Activated T-cell treated with anti-CD3 and anti-CD28 coated beads for 1 hour (primary cell): ENCODE results near the gene BCAM.
"Not testable (repeated sequence)": the region's sequence is repeated elsewhere in the genome, so short reads cannot be mapped to it uniquely, and the experiment has no call there.

Experiments used
- DNase-seq: peaks from one replicate; pipeline ENCODE4 v3.0.0-alpha.2; 2020; ENCODE audit warnings: low read depth

The BCAM gene

DNA sequence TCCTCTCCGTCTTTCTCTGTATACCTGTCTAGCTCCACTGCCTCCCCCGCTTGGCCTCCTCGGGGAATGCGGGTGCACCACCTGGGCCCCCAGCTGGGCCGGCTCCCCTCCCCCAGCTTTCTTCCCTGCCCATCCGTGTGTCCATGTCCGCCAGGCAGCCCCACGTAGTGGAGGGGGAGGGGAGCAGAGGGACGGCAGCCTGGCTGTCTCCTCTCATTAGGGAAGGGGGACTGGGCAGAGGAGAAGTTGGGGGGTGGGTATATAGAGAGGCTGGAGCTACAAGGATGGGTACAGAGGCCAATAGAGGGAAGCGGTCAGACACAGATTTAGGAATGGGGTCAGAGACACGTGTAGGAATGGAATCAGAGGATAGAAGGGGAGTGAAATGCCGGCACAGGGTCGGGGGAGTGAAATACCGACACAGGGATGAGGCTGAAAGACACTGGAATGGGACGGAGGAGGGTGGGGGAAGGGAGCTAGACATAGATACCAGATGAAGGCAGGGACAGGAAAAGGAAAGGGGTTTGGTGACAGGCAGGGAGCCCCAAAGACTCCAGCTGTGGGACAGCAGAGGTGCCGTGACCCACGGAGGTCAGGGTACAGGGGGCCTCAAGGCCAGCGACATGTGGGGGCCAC is 40.0 kb downstream of the BCAM start:
- DNase-seq = no peak

DNA sequence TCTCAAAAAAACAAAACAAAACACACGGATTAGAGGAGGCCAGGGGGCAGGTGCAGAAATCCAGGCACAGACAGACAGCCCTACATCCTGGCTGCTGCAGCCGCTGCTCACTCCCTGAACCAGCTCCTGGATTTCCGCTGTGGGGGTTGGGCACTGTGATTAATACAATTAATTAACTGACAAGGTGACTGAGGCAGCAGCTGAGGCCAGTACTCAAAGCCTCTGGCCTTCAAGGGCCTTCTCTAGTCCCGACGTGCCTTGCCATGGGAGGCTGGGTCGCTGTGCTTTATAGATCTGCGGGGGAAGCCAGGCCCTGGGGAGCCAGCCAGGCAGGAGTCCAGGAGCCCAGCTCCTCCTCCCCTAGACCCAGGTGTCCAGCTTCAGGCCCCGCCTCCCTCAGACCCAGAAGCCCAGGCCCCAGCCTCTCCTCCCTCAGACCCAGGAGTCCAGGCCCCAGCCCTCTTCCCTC is 41.8 kb downstream of the BCAM start:
- no peak for DNase-seq

DNA sequence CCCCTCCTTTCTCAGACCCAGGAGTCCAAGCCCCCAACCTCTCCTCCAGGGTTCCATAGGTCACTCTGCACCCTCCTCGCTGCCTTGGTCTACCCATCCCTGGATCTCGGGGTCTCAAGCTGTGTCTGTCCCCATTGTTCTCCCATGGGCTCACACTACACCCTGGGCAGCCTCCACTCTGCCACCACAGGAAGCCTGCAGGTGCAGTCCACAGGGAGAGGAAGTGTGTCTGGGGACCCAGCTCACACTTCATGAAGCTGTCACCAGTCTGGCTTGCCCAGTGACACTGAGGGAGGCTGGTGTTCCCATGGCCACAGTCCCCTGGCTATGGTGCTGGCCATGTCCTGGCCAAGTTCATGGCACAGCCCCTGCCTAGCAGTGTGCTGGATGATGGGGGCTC is 42.5 kb downstream of the BCAM start:
- DNase-seq = no peak

DNA sequence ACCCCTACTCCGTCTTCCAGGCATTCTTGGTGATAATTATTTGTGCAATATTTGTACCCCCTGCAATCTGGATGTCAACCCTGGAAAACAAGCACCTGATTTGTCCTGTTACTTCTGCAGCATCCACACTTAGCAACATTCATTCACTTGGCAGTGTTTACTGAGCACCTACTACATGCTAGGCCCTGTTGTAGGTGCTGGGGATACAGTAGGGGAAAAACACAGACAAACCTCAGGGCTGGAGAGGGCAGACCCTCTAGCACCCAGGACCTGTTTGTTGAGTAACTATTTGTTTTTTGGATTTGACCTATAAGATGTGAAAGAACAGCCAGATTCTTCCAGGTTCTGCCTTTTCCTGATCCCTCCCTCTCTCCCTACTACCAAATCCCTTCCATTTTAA is 46.7 kb downstream of the BCAM start:
- no peak for DNase-seq

DNA sequence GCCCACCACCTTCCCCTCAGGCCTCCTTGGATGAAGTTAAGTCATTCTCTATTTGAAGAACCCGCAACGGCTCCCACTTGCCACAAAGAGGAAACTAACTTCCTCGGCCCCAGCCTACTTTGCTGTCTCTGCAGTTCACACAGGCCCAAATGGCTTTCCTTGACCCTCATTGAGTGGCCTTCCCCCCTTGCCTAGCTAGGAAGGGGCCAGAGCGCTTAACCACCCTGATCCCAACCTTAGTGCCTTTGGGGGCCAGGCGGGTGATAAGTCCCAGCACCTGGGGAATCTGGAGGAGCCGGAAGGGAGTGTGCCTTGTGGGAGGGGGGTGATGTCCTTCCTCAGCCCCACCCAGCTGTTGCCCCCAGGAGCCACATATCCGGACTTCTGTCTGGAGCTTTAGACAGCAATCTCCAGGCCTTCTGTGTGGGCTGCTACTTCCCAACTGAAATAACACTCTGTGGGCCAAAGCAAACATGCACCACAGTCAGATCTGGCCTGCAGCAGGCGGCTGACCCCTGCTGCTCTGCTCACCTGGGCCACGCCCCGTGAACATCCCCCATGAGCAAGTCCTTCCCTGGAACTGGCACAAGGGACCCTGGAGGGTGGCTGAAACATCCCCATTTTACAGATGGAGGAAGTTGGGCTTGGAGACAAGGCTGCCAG is 47.6 kb downstream of the BCAM start:
- no peak for DNase-seq

DNA sequence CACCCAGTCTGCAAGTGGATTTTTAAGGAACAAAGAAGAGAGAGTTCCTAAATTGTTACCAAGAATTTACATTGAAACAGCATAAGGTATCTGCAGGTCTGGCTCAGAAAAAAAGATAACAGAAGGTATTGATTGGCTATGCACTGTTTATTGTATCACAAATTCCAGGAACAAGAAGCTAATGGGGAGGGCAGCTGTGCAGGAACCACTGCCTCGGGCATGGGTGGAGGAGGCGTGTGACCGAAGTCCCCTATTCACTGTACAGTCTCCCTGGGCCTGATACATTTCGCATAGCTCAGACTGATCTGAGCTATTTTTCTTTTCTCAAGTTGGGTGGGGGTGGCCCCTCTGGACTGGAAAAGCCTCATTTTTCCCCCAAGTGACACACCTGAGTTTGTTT is 48.9 kb downstream of the BCAM start:
- DNase-seq = no peak

DNA sequence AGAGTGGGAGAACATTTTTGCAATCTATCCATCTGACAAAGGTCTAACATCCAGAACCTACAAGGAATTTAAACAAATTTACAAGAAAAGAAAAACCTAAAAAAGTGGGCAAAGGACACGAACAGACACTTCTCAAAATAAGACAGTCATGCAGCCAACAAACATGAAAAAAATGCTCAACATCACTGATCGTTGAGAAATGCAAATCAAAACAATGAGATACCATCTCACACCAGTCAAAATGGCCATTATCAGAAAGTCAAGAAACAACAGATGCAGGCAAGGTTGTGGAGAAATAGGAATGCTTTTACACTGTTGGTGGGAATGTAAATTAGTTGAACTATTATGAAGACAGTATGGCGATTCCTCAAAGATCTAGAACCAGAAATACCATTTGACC is 52.7 kb downstream of the BCAM start:
- not testable (repeated sequence) for DNase-seq

DNA sequence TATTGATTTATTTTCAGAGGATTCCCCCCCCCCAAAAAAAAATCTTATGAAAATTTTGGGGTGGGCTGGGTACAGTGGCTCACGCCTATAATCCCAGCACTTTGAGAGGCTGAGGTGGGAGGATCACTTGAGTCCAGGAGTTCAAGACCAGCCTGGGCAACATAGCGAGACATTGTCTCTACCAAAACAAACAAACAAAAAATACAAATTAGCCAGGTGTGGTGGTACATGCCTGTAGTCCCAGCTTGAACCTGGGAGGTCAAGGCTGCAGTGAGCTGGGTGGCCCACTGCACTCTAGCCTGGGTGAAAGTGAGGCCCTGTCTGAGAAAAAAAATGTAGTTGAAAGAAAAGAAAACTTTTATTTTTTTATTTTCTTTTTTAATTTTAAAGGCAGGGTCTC is 55.1 kb downstream of the BCAM start:
- DNase-seq = no peak

DNA sequence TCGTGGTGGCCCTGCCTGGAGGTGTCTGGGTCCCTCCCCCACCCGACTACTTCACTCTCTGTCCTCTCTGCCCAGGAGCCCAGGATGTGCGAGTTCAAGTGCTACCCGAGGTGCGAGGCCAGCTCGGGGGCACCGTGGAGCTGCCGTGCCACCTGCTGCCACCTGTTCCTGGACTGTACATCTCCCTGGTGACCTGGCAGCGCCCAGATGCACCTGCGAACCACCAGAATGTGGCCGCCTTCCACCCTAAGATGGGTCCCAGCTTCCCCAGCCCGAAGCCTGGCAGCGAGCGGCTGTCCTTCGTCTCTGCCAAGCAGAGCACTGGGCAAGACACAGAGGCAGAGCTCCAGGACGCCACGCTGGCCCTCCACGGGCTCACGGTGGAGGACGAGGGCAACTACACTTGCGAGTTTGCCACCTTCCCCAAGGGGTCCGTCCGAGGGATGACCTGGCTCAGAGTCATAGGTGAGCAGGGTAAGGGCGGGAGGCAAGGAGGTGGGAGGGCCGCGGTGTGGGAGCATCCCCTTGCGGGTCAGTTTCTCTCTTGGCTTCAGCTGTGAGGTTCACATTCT is 56.4 kb downstream of the BCAM start:
- no peak for DNase-seq

DNA sequence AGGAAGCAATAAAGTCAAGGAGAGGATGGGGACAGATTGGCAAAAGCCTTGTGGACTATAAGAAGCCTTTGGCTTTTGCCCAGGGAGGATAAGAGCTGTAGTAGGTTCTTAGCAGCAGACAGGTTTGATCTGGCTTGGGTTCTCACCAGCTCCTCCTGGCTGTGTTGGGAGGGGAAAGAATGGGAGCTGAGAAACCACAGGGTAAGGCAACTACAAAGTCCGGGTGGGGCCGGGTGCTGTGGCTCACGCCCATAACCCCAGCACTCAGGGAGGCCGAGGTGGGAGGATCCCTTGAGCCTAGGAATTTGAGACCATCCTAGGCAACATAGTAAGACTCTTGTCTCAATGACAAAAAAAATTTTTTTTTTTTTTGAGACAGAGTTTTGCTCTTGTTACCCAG is 57.8 kb downstream of the BCAM start:
- DNase-seq = no peak

DNA sequence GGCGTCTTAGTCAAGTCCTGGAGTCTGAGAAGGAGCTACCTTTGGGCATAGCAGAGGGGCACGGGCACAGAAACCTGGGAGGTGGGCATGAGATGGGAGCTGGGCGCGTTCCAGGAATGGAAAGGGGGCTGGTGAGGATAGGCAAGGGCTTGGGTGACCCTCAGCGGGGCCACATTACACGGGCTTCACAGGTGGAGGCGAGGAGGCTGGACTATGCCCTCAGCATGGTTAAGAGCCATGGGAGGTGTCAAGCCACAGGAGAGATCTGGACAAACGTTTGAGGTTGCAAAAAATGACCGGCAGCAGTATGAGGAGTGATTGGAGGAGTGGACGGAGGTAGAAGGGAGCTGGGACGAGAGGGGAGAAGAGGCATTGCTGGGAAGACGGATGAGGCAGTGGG is 58.7 kb downstream of the BCAM start:
- no peak for DNase-seq

DNA sequence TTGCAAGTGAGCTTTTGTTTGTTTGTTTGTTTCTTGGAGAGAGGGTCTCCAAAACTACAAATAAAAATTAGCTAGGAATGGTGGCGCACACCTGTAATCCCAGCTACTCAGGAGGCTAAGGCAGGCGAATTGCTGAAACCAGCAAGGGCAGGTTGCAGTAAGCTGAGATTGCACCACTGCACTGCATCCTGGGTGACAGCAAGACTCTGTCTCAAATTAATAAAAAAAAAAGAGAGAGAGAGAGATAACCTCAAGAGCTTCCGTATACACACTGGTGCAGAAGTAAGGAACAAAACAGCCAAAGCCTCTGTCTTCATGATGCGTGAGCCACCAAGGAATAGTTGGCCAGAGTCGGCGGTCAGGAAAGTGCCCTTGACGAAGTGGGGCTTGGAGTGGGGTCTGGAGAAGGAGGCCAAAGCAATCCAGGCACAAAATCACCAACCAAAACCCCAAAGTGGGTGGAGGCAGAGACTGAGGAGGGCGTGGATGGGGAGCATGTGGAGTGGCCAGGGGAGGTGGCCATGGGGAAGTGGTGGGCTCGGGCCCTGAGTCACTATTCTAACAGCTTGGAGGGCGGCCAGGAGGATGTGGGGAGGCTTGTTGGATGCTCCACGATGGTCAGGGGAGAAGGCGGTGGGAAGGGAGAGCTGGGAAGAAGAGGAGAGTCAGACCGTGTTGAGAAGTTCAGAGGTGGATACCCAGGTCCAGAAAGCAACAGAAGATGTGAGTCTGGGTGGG is 61.0 kb downstream of the BCAM start:
- DNase-seq = no peak
